ENCODE data around the gene UGT8. TPM values are rescaled to one million over a fixed set of nuclear protein-coding genes. Genes with fewer than 3 reads are reported as not detected.
"Not testable (repeated sequence)": the region's sequence is repeated elsewhere in the genome, so short reads cannot be mapped to it uniquely, and the experiment has no call there.

The UGT8 gene
- total RNA-seq, 1 experiment from 2014 or later: 3.4 TPM

DNA sequence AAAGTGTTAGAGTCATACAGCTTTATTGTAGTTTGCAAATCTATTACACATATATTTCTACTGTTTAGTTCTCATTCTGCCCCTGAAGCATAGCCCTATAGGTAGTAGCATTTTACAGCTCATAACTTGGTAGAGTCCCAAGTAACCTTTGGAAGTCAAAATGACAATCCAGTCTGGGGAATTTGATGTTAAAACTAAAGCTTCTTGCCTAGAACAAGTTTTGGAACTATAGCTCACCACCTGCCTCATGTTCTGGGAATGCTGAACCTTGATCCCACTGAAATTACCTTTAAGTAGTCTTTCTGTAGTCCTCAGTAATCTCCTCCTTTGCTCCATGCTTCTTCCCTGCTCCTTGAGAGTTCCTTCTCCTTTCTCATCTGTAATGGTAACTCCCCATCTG, 8.4 kb downstream of the UGT8 start:
- Histone ChIP-seq H4K20me1 (ENCODE audit: low read length) (no peaks in the 10 kb centered on the region), H3K9me2 (replicated peaks; ENCODE audit: low read length) (no peaks in the 10 kb centered on the region), H3K36me3 (ENCODE audit: low read depth, low read length) (no peaks in the 10 kb centered on the region), H3K27me3 (ENCODE audit: low read length) (no peaks in the 10 kb centered on the region), H3F3A (ENCODE audit: low read length, unreplicated experiment) (no peaks in the 10 kb centered on the region), H3K27ac (ENCODE audit: low read length) (no peak overlapping the region), H3K9ac (ENCODE audit: low read length) (no peak overlapping the region), H3K4me1 (ENCODE audit: insufficient read depth, low read length) (peaks cover 11% of the 10 kb centered on the region; the same call in 1 of the 2 replicates), H3K79me2 (ENCODE audit: low read length) (no peaks in the 10 kb centered on the region), H3K4me2 (ENCODE audit: low read length) (no peak overlapping the region), H3K9me3 (ENCODE audit: low read length) (no peaks in the 10 kb centered on the region), H3K4me3 (ENCODE audit: low read length) (no peak overlapping the region), H2AFZ (ENCODE audit: low read length) (no peak overlapping the region)
- no TSS peak for BruUV-seq (replicated peaks)
- POLR2A ChIA-PET (ENCODE audit: unreplicated experiment): no interaction called here
- no peak for TF ChIP-seq EZH2phosphoT487 (IDR thresholded peaks at IDR 0.05; ENCODE audit: borderline replicate concordance, low read length)
- CTCF ChIA-PET: no interaction called here
- no peak for DNase-seq
- intact Hi-C loops (cut with micrococcal nuclease): loop anchor here (5.0 kb wide), 1 partner anchor 95 kb away; no protein-coding TSS in a partner anchor
- ATAC-seq: no peak

DNA sequence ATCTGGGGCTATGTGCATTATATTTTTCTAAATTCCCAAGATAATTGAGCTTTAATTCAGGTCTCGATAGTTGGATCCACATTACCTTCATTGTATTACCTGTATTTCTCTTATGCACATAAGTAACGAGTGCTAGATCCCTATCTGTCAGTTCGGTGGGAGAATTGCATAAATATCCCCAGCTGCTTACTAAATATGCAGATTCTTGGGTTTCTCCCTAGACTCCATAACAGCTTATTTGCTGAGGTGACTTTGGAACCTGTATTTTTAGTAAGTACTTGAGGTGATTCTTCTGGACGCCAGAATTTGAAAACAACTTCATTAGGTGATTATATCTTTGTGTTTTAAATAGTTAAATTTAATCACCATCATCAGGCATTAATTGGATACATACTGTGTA, 15.0 kb downstream of the UGT8 start:
- Histone ChIP-seq H4K20me1 (ENCODE audit: low read length) (no peaks in the 10 kb centered on the region), H3K9me3 (ENCODE audit: low read length) (no peaks in the 10 kb centered on the region), H3K36me3 (ENCODE audit: low read depth, low read length) (no peaks in the 10 kb centered on the region), H2AFZ (ENCODE audit: low read length) (no peak overlapping the region), H3K79me2 (ENCODE audit: low read length) (no peaks in the 10 kb centered on the region), H3K4me1 (ENCODE audit: insufficient read depth, low read length) (no peaks in the 10 kb centered on the region), H3K27me3 (ENCODE audit: low read length) (no peaks in the 10 kb centered on the region), H3F3A (ENCODE audit: low read length, unreplicated experiment) (no peaks in the 10 kb centered on the region), H3K4me3 (ENCODE audit: low read length) (no peak overlapping the region), H3K4me2 (ENCODE audit: low read length) (no peak overlapping the region), H3K9me2 (replicated peaks; ENCODE audit: low read length) (no peaks in the 10 kb centered on the region), H3K9ac (ENCODE audit: low read length) (no peak overlapping the region), H3K27ac (ENCODE audit: low read length) (no peak overlapping the region)
- no peak for DNase-seq
- intact Hi-C loops (cut with micrococcal nuclease): no loop called here
- ChIA-PET CTCF (no interaction called here), POLR2A (ENCODE audit: unreplicated experiment) (no interaction called here)
- ATAC-seq: no peak
- TF ChIP-seq EZH2 (IDR thresholded peaks at IDR 0.05; ENCODE audit: low read length, unreplicated experiment) (no peak), EZH2phosphoT487 (IDR thresholded peaks at IDR 0.05; ENCODE audit: borderline replicate concordance, low read length) (no peak)
- TF ChIP-seq, protein P1, sequence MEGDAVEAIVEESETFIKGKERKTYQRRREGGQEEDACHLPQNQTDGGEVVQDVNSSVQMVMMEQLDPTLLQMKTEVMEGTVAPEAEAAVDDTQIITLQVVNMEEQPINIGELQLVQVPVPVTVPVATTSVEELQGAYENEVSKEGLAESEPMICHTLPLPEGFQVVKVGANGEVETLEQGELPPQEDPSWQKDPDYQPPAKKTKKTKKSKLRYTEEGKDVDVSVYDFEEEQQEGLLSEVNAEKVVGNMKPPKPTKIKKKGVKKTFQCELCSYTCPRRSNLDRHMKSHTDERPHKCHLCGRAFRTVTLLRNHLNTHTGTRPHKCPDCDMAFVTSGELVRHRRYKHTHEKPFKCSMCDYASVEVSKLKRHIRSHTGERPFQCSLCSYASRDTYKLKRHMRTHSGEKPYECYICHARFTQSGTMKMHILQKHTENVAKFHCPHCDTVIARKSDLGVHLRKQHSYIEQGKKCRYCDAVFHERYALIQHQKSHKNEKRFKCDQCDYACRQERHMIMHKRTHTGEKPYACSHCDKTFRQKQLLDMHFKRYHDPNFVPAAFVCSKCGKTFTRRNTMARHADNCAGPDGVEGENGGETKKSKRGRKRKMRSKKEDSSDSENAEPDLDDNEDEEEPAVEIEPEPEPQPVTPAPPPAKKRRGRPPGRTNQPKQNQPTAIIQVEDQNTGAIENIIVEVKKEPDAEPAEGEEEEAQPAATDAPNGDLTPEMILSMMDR (conservative IDR thresholded peaks at IDR 0.05; ENCODE audit: low read depth, low read length): no peak
- BruUV-seq (replicated peaks): no TSS peak

DNA sequence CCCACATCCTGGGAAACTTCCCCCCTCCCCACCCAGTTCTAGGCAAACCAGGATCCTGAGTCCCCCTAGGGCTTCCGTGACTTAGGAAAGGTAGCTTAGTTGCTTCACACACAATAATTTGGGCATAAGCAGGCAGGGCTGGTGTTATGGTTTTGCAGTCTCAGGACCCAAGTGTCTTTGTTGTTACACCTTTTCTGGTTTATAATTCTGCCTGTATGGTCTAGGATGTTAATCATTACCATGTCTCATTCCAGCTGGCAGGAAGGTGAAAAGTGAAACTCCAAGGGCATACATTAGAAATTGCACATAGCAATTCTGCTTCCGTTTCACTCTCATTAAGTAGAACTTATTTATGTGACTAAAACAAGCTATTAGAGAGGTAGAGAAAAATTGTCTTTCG, 16.8 kb downstream of the UGT8 start:
- CTCF ChIA-PET: no interaction called here
- intact Hi-C loops (cut with micrococcal nuclease): no loop called here
- no peaks in the 10 kb centered on the region for H3F3A ChIP-seq (ENCODE audit: low read length, unreplicated experiment)
- no peak overlapping the region for H3K9ac ChIP-seq (ENCODE audit: low read length)
- BruUV-seq (replicated peaks): no TSS peak
- H3K4me2 ChIP-seq (ENCODE audit: low read length): no peak overlapping the region
- no peak for ATAC-seq
- no peak overlapping the region for H3K27ac ChIP-seq (ENCODE audit: low read length)
- H3K9me3 ChIP-seq (ENCODE audit: low read length): no peaks in the 10 kb centered on the region
- POLR2A ChIA-PET (ENCODE audit: unreplicated experiment): interaction anchor here (0.6 kb wide), 1 partner anchor 30 kb away, joined by 3 read pairs; no protein-coding TSS in a partner anchor
- DNase-seq: no peak
- H3K4me3 ChIP-seq (ENCODE audit: low read length): no peak overlapping the region
- TF ChIP-seq, protein P1 (conservative IDR thresholded peaks at IDR 0.05; ENCODE audit: low read depth, low read length): no peak
- TF ChIP-seq EZH2 (IDR thresholded peaks at IDR 0.05; ENCODE audit: low read length, unreplicated experiment) (no peak), EZH2phosphoT487 (IDR thresholded peaks at IDR 0.05; ENCODE audit: borderline replicate concordance, low read length) (no peak)
- no peaks in the 10 kb centered on the region for H3K9me2 ChIP-seq (replicated peaks; ENCODE audit: low read length)
- H3K27me3 ChIP-seq (ENCODE audit: low read length): no peaks in the 10 kb centered on the region
- no peak overlapping the region for H2AFZ ChIP-seq (ENCODE audit: low read length)
- no peaks in the 10 kb centered on the region for H3K36me3 ChIP-seq (ENCODE audit: low read depth, low read length)
- H3K79me2 ChIP-seq (ENCODE audit: low read length): no peaks in the 10 kb centered on the region
- no peaks in the 10 kb centered on the region for H4K20me1 ChIP-seq (ENCODE audit: low read length)
- H3K4me1 ChIP-seq (ENCODE audit: insufficient read depth, low read length): no peaks in the 10 kb centered on the region

DNA sequence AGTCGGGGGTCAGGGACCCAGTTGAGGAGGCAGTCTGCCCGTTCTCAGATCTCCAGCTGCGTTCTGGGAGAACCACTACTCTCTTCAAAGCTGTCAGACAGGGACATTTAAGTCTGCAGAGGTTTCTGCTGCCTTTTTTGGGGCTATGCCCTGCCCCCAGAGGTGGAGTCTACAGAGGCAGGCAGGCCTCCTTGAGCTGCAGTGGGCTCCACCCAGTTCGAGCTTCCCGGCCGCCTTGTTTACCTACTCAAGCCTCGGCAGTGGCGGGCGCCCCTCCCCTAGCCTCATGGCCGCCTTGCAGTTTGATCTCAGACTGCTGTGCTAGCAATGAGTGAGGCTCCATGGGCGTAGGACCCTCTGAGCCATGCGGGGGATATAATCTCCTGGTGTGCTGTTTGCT, 17.4 kb downstream of the UGT8 start:
- H3K4me3 ChIP-seq (ENCODE audit: low read length); H3K36me3 ChIP-seq (ENCODE audit: low read depth, low read length); DNase-seq; H3K9me2 ChIP-seq (replicated peaks; ENCODE audit: low read length); H4K20me1 ChIP-seq (ENCODE audit: low read length); ATAC-seq; H3K79me2 ChIP-seq (ENCODE audit: low read length); H2AFZ ChIP-seq (ENCODE audit: low read length); POLR2A ChIA-PET (ENCODE audit: unreplicated experiment); H3K4me1 ChIP-seq (ENCODE audit: insufficient read depth, low read length); H3K27me3 ChIP-seq (ENCODE audit: low read length); BruUV-seq (replicated peaks); H3K27ac ChIP-seq (ENCODE audit: low read length); H3K4me2 ChIP-seq (ENCODE audit: low read length); intact Hi-C loops (cut with micrococcal nuclease); H3K9me3 ChIP-seq (ENCODE audit: low read length); CTCF ChIA-PET; H3K9ac ChIP-seq (ENCODE audit: low read length); H3F3A ChIP-seq (ENCODE audit: low read length, unreplicated experiment): not testable (repeated sequence)
